ENCODE results near the gene KIF4A. TPM values are rescaled to one million over a fixed set of nuclear protein-coding genes. Genes with fewer than 3 reads are reported as not detected.

Gene KIF4A
- polyA plus RNA-seq, 1 experiment = 10.8 TPM

DNA sequence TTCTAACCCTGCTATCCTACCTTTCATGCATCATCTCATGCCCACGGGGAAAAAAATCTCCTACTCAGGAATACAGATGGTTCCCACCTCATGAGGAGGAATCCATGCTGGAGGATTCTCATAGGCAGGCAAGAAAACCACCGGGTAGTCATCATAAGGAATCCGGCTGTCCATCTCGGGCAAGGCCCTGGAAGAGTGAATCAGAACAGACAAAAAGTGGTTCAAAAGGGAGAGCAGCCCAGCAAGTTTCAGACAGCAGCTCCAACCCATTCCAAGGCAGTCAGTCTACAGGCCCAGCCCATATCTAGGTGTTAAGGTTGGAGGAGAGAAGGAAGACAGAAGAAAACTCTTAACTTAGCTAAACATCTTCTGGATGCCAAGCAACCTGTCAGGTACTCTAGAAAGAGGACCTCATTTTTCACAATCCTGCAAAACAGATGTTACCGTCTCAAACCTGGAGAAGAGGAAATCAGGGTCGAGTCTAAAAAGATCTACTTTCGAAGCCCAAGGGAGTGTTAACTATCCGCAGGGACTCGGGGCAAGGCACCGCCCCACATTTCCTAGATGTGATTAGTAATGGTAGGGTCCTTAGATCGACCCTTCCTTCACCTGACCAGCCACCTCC lies 624 bp upstream of the KIF4A start:
- TF ChIP-seq, protein P1, sequence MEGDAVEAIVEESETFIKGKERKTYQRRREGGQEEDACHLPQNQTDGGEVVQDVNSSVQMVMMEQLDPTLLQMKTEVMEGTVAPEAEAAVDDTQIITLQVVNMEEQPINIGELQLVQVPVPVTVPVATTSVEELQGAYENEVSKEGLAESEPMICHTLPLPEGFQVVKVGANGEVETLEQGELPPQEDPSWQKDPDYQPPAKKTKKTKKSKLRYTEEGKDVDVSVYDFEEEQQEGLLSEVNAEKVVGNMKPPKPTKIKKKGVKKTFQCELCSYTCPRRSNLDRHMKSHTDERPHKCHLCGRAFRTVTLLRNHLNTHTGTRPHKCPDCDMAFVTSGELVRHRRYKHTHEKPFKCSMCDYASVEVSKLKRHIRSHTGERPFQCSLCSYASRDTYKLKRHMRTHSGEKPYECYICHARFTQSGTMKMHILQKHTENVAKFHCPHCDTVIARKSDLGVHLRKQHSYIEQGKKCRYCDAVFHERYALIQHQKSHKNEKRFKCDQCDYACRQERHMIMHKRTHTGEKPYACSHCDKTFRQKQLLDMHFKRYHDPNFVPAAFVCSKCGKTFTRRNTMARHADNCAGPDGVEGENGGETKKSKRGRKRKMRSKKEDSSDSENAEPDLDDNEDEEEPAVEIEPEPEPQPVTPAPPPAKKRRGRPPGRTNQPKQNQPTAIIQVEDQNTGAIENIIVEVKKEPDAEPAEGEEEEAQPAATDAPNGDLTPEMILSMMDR (IDR thresholded peaks at IDR 0.05; ENCODE audit: insufficient read depth, low read depth, low read length) = no peak
- ChIA-PET POLR2A (no interaction called here), CTCF (interaction anchor here (0.8 kb wide), 1 partner anchor 26 kb away, joined by 5 read pairs; no protein-coding TSS in a partner anchor)
- H3K36me3 ChIP-seq (ENCODE audit: control insufficient read depth, insufficient read depth, low read length) = peaks cover 2% of the 10 kb centered on the region; the same call in 1 of the 2 replicates
- H3K4me3 ChIP-seq (ENCODE audit: low read depth, low read length) = peak overlapping the region; percentile 64
- DNase-seq (ENCODE audit: low read depth) = no peak
- H3K27me3 ChIP-seq (ENCODE audit: control insufficient read depth, insufficient read depth, low read length) = no peaks in the 10 kb centered on the region

GRCh38 chrX:70292788-70293187 lies 2.9 kb downstream of the KIF4A start:
- DNase-seq (ENCODE audit: low read depth) = no peak
- TF ChIP-seq, protein P1 (IDR thresholded peaks at IDR 0.05; ENCODE audit: insufficient read depth, low read depth, low read length) = no peak
- POLR2A ChIA-PET = no interaction called here
- no peaks in the 10 kb centered on the region for H3K36me3 ChIP-seq (ENCODE audit: control insufficient read depth, insufficient read depth, low read length)
- CTCF ChIA-PET = interaction anchor here (0.6 kb wide), 1 partner anchor 70 kb away, joined by 4 read pairs; no protein-coding TSS in a partner anchor
- H3K4me3 ChIP-seq (ENCODE audit: low read depth, low read length) = no peak overlapping the region
- no peaks in the 10 kb centered on the region for H3K27me3 ChIP-seq (ENCODE audit: control insufficient read depth, insufficient read depth, low read length)

DNA sequence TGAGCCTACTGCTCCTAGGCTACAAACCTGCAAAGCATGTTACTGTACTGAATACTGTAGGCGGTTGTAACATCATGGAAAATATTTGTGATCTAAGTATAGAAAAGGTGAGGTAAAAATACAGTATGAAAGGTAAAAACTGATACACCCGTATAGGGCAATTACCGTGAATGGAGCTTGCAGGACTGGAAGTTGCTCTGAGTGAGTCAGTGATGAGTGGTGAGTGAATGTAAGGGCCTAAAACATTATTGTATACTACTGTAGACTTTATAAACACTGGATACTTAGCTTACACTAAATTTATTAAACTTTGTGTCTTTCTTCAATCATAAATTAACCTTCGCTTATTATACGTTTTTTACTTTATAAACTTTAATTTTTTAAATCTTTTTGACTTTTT lies 3.7 kb downstream of the KIF4A start:
- H3K36me3 ChIP-seq (ENCODE audit: control insufficient read depth, insufficient read depth, low read length) = no peaks in the 10 kb centered on the region
- TF ChIP-seq, protein P1 (IDR thresholded peaks at IDR 0.05; ENCODE audit: insufficient read depth, low read depth, low read length) = no peak
- H3K4me3 ChIP-seq (ENCODE audit: low read depth, low read length) = no peak overlapping the region
- H3K27me3 ChIP-seq (ENCODE audit: control insufficient read depth, insufficient read depth, low read length) = no peaks in the 10 kb centered on the region
- ChIA-PET POLR2A (no interaction called here), CTCF (interaction anchor here (0.6 kb wide), 1 partner anchor 69 kb away, joined by 4 read pairs; no protein-coding TSS in a partner anchor)
- no peak for DNase-seq (ENCODE audit: low read depth)

DNA sequence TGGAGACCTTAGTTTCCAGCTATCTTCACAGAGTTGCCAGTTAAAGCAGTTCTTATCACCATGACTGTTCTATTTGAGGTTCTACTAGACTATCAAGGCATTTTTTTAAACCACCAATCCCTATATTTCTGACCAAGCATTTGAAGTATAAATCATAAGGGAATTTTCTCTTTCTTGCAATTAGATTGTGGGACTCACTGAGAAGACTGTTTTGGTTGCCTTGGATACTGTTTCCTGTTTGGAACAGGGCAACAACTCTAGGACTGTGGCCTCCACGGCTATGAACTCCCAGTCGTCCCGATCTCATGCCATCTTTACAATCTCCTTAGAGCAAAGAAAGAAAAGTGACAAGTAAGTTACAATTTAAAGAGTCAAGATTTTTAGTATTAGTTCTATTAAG lies 11.8 kb downstream of the KIF4A start:
- ChIA-PET CTCF (no interaction called here), POLR2A (no interaction called here)
- H3K36me3 ChIP-seq (ENCODE audit: control insufficient read depth, insufficient read depth, low read length) = no peaks in the 10 kb centered on the region
- H3K4me3 ChIP-seq (ENCODE audit: low read depth, low read length) = no peak overlapping the region
- H3K27me3 ChIP-seq (ENCODE audit: control insufficient read depth, insufficient read depth, low read length) = no peaks in the 10 kb centered on the region
- TF ChIP-seq, protein P1 (IDR thresholded peaks at IDR 0.05; ENCODE audit: insufficient read depth, low read depth, low read length) = no peak
- DNase-seq (ENCODE audit: low read depth) = peak; percentile 12

DNA sequence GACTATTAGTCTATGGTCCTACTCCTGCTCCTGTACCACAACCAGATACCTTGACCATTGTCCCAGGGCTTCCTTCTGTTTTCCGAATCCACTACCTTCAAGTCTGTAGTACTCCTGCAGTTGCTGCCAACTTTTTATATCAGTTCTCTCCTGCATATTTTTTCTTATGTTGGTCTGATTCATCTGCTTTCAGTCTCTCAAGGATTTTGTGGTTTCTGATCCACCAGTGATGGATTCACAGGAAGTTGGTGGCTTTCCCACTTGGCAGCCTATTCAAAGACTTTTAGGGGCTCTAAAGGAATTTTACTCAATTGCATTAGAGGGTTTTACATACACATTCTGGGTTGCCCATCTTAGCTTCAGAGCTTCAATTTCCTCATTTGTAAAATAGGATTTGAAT lies 23.6 kb downstream of the KIF4A start:
- DNase-seq (ENCODE audit: low read depth) = peak; percentile 4
- TF ChIP-seq, protein P1 (IDR thresholded peaks at IDR 0.05; ENCODE audit: insufficient read depth, low read depth, low read length) = no peak
- no peaks in the 10 kb centered on the region for H3K36me3 ChIP-seq (ENCODE audit: control insufficient read depth, insufficient read depth, low read length)
- H3K27me3 ChIP-seq (ENCODE audit: control insufficient read depth, insufficient read depth, low read length) = no peaks in the 10 kb centered on the region
- ChIA-PET POLR2A (no interaction called here), CTCF (no interaction called here)
- no peak overlapping the region for H3K4me3 ChIP-seq (ENCODE audit: low read depth, low read length)
